ENCODE results near the gene TIAM2.
"Not testable (repeated sequence)": the region's sequence is repeated elsewhere in the genome, so short reads cannot be mapped to it uniquely, and the experiment has no call there.

Gene TIAM2

DNA sequence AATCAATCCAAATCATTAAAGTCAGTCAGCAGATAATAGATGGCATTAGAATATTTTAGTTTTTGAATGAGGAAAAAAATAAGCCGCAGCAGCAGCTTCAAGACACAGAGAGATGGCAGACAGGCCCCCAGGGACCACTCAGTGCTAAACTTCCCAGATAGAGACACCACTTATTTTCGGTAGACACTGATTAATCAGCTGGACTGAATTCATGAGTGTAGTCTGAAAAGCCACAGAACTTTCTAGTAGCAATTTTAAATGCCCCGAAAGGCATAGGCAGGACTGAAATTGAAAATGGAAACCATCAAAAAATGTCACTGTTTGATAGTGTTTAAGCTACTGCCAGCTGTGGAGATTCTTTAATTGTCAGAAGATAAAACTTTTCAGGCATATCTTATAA, 265.6 kb downstream of the TIAM2 start:
- no peak for DNase-seq (ENCODE audit: low read depth in 2 of 2)

DNA sequence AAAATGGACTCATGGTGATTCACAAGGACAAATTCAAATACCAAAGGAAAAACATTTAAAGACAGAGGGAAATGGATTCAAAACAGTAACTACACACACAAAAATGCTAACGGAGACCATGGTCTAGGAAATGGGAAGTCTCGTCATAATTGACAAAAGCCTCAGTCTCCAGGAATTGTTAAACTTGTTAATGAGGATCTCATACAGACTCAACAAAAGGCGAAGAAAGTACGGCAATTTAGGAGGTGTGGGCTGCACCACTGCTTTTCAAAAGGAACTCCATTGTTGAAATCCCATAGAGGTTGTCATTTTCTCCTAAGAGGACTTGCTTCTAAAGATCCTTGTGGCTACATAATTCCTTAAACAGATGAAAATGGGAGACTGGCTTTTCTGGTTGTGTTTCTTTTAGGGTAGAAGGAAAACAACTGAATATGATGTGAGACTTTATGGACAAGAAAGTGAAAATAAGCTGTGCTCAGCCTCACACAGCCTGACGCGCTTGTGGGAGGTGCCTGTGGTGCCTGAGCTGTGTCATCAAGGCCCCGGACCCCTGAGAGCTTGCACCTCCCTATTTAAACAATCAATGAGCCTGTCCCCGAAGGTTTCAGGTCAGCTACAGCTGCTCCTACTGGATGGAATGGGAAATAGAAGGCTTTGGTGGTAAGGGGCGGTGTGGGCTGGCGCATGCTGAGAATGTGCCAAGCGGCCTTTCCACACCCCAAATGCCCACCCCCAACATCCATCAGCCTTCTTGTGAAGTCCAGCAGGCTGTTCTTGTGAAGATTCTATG, 266.2 kb downstream of the TIAM2 start:
- no peak for DNase-seq (ENCODE audit: low read depth in 2 of 2)

DNA sequence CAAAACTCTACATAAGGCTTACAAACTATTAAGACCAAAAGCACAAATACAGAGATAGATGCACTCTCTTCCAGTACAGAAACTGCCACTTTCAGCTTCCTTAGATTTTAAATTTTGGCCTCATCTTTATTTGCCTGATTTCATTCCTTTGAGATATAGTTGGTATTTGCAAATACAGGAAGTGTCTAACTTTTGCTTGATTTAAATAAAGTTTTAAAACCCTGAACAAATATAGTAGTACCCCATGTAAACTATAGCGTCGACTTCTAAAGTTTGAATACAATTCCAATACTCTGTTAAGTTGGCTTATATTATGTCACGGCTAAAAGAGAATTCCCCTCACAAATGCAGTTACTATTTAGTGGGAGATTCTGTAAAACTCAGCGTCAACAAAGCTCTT, 267.5 kb downstream of the TIAM2 start:
- DNase-seq (ENCODE audit: low read depth in 2 of 2), result no peak

DNA sequence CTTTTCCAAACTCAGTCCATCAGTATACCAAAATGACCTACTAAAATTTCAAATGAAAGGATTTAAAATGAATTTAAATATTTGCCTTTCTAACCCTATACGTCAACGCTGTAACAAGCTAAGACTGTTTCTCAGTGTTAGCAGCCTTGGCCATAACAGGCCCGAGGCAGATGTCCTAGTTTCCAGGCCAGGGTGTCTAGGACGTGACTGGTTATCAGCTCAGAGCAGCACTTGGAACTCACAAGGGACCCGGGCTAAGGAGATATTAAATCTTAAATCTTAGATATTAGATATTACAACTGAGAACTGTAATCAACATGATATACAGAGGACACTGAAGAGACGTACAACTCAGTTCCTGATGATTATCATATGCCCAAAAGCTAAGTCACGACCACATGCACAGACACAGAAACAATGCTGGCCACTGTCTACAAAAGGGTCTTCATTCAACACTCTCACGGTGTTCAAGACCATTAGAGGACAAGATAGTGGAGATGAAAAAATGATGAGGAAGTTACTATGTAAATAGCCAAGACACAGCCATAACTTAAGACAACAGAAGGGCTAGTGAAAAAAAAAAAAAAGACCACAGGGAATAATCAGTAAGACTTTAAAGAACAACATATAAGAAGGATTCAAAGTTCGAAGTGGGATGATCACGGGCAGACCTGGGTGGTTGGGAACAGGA, 268.4 kb downstream of the TIAM2 start, which contains the start of gene CLDN20:
Gene CLDN20 (plus strand): TSS at position 641 of the 691 bp plus-strand sequence. CDS start 11,707 bp downstream, outside the sequence.
- DNase-seq (ENCODE audit: low read depth in 2 of 2), result no peak

DNA sequence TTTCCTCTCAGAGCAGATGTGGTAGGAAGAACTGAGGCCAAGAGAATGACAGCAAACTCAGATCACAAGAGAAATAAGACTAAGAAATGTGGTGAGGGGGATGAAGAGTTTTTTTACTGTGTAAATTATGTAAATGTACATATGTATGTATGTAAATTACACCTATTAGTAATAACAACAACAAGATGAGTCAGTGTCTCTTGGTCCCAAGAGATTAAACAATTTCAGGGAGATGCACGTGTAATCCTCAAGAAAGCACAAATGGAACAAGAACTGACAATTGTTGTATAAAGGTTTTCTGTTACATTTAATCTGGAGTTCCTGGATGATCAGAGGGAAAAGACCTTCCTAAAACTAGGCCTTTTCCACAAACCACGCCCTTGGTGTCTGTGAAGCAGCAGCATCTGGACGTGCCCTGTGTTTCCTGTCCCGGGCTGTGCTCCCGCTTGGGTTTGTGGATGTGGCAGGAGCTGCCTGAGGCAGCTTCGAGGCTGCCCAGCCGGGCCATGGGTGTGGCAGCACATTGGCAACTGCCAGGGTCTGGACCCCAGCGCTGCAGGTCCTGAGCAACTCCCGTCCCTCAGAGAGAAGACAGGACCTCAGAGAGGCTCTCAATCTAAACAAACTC, 269.7 kb downstream of the TIAM2 start:
- DNase-seq (ENCODE audit: low read depth in 2 of 2), result no peak

DNA sequence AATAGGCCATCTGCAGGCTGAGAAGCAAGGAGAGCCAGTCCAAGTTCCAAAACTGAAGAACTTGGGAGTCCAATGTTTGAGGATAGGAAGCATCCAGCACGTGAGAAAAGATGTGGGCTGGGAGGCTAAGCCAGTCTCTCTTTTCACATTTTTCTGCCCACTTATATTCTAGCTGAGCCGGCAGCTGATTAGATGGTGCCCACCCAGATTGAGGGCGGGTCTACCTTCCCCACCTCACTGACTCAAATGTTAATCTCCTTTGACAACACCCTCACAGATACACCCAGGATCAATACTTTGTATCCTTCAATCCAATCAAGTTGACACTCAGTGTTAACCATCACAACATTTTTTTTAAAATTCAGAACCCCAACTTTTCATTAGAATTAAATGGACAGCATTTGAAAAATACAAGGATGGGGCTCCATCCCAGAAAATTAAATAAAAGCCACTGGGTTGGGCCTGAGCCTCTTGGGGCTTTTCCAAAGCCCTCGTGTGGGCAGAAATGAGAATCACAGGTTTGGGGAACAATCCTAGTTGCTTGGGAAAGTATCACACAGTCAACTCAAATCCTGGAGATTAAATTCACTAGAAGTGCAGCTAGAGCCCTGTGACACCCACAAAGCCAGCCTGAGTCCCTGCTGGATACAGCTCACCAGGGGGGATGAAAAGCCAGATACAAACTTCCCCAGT, 270.9 kb downstream of the TIAM2 start:
- DNase-seq (ENCODE audit: low read depth in 2 of 2), result no peak

DNA sequence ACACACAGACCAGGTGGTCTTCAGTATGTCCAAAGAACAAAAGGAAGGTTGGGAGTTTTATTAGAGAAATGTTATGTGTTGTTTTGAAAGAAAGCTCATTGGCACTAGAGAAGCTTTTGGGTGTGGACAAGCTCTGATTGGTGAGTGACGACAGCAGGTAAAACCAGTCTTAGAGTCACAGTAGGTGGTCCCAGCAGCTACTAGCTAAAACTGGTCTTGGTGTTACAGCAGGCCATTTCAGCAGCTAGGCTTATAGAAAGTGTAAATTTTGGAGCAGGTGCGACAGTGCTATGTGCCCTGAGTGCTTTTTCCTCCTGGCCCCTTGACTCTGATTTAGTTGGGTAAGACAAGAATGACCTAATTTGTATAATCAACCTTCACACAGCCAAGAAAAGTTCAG, 272.3 kb downstream of the TIAM2 start:
- no peak for DNase-seq (ENCODE audit: low read depth in 2 of 2)

DNA sequence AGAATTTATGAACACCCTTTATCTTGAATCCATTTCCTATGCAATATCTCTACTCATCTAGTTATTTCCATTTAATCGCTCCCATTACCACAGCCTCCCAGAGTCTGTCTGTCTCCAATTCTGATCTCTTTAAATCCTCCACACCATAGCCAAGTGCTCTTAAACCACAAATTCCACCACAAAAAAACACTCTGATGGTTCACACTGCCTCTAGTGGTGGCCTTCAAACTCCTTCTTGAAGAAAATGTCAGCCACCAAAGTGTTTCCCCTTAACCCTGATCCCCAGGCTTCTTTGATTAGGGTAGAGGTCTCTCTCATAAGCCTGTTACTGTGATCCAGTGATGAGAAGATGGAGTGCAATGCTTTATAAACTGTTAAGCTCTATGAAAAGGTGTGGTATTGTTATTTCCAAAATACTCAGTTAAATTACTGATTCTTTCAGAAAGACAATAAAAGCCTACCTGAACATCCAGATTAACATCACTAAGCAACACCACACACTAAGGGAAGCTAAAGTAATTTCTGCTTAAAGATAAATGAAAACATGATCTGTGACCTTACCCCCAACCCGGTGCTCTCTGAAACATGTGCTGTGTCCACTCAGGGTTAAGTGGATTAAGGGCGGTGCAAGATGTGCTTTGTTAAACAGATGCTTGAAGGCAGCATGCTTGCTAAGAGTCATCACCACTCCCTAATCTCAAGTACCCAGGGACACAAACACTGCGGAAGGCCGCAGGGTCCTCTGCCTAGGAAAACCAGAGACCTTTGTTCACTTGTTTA, 273.2 kb downstream of the TIAM2 start:
- DNase-seq (ENCODE audit: low read depth in 2 of 2), result not testable (repeated sequence)

DNA sequence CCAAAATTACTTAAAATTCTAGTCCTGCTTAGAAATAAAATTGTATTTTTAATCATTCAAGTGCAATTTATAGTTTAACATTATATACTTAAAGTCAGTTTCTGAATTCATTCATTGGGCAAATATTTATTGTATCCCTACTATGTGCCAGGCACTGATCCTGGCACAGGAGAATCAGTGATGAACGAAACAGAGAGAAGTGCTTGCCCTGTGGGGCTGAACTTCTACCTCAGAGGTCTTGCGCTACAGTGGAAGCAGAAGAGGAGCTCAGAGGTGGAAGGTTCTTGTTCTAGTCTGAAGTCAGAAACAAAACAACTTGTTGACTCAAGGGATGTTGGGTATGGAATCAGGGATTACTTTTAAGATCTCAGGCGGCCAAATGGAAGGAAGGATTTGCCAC, 274.6 kb downstream of the TIAM2 start:
- no peak for DNase-seq (ENCODE audit: low read depth in 2 of 2)

DNA sequence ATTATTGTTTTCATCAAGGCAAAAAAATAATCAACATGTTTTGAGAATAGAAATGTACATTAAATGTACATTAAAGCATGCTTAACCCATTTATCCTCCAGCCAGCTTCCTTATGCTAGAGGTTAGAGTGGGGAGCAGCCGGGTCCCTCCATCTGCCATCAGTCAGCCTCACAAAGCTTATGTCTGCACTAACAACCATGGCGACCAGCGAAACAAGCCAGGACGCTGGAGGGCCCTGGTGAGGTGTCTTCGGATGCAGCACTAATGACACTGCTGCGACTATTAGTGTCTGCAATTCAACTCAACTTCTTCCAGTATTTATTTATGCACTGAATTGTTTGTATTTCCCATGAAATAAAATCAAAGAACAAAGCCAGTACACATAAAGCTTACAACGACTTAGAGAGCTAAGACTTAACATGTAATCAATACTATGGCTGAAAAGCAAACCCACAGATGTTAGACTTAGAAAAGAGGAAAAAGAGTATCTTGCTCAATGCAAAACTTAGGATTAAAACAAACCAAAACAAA, 275.5 kb downstream of the TIAM2 start:
- DNase-seq (ENCODE audit: low read depth in 2 of 2), result no peak

DNA sequence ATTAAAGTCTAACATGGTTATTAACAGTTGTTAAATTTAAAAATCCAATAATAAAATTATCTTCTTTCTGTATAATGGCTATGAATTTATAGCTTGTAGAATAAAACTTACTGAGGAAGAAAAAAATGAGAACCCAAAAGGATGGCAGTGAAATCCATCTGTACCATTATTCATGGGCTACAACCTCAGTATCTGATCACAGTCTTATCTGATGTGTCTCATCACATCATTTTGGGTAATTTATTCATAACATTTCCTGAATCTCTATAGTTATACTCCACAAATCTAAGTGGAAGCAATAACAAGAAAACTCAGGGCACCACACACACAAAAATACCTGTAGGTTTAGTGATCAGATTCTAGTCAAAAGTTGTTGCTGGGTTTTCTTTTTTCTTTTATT, 276.0 kb downstream of the TIAM2 start:
- DNase-seq (ENCODE audit: low read depth in 2 of 2), result no peak

DNA sequence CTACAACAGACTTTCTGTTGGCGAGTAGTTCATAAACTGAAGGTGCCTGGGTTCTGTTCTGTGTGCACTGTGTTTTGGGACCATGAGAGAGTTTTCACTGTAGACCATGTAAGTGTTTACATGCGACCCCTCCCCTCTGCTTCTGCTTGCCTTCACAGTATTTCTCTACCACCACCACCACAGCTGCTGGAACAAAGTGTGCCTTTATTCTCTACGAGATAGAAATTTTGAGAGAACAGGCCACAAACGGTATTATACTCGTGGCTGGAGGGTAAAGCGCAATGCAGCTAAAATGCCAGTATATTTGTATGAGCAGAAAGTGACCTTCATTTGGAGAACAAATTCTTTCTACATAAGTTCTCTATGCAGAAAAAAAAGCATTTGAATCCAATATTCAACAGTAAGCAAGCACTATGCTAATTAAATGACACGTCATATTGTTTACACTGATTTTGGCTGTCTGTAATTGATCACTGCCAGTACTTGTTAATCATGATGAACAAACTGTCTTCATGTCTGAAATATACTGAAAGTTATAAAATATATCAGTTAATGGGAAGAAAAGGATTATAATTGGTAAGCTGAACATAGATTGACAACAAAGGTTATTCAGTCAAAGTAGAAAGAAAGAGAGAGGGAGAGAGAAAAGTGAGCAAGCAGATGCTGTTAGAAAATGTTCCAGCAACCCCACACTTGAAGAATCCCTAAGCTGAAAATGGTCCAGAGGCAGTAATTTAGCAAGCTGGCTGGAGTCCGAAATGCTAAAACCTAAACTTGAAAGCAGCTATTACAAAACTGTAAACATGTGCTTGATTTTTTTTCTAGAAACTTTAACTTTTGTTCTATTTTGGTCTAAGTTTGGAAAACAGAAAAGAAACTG, 277.5 kb downstream of the TIAM2 start:
- DNase-seq (ENCODE audit: low read depth in 2 of 2), result no peak

DNA sequence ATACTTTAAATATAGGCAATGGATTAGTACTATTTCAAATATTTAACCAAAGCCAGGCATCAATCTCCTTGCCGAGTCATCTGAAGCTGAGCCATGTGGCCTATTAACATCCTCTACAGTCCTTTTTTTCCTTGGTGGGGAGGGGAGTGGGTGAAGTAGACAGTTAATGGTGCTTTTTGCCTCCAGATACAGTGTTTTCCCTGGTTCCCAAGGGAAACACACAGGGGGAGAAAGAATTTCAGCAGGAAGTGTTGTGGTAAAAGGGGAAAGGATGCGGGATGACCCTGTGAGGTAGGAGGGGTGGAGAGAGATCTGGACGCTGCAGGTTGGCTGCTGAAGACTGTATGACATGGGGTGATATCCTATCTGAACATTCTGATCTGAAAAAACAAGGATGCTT, 278.3 kb downstream of the TIAM2 start:
- no peak for DNase-seq (ENCODE audit: low read depth in 2 of 2)

DNA sequence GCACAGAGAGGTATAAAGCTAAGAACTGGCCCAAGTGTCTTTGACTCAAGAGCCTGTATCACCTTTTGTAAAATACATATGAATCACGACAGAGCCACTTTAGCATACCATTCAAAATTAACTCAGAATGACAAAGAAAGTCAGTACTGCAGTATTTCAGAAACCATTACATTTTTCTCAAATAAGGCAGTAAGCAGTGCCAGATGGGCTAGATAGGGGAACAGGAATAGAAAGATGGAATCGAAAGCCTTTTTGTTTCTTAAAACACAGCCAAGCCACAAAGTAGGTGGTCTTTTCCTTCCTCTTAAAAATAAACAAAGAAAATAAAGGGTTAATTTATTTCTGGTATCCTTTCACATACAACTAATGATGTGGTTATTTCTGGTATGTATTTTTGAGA, 279.0 kb downstream of the TIAM2 start:
- no peak for DNase-seq (ENCODE audit: low read depth in 2 of 2)

DNA sequence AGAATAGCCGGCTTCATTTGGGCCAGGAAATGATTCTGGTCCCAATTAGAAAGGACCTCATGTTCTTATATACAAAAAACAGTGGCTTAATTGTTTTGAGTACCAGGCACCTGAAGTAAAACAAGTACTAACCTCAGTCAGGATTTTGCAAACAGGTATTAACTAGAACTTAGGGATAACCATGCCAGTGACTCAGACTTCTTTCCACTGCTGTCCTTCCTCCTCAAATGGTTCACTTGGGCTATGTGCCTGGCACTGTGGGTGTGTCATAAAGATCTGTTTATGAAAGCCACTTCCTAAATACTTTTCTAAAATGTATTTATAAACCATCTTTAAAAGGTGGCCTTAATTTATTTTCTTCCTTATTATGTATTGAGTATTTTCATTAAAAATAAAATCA, 279.4 kb downstream of the TIAM2 start:
- no peak for DNase-seq (ENCODE audit: low read depth in 2 of 2)

DNA sequence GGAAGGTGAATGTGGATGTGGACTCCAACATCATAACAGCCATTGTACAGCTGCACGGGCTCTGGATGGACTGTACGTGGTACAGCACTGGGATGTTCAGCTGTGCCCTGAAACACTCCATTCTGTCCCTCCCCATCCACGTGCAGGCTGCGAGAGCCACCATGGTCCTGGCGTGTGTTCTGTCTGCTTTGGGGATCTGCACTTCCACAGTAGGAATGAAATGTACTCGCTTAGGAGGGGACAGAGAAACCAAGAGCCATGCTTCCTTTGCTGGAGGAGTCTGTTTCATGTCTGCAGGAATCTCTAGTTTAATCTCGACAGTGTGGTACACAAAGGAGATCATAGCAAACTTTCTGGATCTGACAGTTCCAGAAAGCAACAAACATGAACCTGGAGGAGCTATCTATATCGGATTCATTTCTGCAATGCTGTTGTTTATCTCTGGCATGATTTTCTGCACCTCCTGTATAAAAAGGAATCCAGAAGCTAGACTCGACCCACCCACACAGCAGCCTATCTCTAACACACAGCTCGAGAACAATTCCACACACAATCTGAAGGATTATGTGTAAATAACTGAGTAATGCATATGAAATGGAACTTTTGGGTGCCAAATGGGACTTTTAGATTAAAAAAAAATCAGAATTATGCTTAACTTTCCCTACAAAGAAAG, 280.8 kb downstream of the TIAM2 start:
- no peak for DNase-seq (ENCODE audit: low read depth in 2 of 2)

DNA sequence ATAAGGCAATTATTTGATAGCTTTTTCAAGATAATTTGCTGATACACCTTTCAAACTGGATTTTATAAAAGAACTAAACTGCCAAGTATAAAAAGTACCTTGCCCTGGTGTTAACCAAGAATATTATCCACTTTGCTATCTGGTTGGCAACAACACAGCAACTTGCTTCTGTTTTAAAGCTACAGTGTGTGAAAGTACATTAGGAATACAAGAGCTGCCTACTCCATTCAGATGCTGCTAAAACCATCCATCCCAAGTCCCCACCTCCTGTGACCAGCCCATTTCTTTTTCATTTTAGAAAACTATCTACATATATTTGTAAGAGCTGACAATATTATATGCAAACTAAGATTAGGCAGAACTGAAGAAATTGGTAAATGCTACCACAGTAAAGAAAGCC, 281.5 kb downstream of the TIAM2 start:
- no peak for DNase-seq (ENCODE audit: low read depth in 2 of 2)

DNA sequence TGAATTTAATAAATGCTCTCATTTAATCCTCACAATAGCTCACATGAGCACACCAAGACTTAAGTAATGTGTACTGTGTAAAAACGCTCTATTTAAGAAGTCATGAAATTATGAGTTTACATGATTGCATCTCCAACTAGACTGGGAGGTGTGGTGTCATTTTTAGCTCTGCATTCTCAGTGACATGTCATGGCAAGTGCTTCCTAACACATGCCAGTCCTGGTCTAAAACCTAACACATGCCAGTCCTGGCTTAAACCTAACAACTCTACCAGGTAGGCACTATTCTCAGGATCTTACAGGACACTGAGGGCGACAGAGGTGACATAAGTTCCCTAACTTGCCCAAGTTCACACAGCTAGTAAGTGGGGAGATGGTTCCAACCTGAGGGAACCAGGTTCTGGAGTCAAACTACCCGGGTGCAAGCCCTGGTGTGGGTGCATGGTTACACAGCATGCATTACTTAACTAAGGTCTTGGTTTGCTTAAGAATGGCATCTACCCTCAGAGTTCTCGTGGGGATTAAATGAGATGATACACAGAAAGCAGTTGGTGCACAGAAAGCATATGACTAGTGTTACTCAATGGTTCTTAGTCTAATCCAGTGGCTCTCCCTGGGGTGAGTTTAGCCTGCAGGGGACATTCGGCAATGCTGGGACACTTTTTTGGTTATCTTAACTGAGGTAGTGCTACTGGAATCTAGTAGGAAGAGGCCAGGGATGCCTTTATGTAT, 283.4 kb downstream of the TIAM2 start:
- DNase-seq (ENCODE audit: low read depth in 2 of 2), result no peak

DNA sequence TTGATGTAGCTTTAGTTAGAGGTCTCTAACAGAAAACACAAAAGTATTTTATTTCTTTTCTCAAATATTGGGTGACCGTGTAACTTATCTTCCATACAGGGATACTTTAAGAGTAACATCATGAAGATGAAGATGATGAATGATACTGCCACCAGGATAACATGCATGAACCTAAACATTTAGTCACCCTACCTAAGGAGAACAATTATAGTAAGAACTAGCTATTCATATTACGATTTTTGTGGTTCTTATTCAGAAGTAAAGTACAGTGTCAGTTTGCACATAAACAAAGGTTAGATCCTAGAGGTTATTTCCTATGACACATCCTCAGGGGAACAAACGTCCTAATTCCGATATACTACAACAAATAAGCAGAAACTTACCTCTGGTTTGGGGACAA, 289.7 kb downstream of the TIAM2 start:
- DNase-seq (ENCODE audit: low read depth in 2 of 2), result no peak
